ENCODE measurements around the gene TRIM74.

The TRIM74 gene

DNA sequence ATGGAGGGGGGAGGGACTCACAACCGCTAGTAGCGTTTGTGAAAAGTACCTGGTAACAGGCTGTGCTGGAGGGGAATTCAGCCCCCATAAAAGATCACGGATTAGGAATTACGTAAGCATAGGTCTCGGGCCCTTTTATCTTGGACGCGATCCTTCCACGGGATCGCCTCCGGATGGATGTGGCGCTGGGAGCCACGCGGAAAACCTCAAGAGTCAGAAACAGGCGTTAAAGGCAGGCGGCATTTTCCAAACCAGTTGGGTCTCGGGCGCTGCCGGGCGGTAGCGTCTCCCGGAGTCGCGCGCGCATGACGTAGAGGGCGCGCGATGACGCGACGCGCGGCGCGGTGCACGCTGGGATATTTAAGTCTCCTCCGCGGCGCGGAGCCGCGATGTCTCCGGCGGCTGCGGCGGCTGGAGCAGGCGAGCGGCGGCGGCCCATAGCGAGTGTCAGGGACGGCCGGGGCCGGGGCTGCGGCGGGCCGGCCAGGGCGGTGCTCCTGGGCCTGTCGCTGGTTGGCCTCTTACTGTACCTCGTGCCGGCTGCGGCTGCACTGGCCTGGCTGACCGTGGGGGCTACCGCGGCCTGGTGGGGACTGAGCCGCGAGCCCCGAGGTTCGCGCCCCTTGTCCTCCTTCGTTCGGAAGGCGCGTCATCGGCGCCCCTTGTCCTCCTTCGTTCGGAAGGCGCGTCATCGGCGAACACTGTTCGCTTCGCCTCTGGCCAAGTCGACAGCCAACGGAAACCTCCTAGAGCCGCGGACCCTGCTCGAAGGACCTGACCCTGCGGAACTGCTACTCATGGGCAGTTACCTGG, 44.3 kb downstream of the TRIM74 start, which contains the start of gene POM121 (continued):
- no peak for TF ChIP-seq ZNF623 (tag by site-specific recombination; IDR thresholded peaks at IDR 0.05)
- no peak for TF ChIP-seq ZNF843 (tag by site-specific recombination; IDR thresholded peaks at IDR 0.05)
- TF ChIP-seq ZFP37 (tag by site-specific recombination; IDR thresholded peaks at IDR 0.05), result 0 out of 2 replicates have a peak, but pooled peaks have one; percentile 22
- TF ChIP-seq, protein P1, sequence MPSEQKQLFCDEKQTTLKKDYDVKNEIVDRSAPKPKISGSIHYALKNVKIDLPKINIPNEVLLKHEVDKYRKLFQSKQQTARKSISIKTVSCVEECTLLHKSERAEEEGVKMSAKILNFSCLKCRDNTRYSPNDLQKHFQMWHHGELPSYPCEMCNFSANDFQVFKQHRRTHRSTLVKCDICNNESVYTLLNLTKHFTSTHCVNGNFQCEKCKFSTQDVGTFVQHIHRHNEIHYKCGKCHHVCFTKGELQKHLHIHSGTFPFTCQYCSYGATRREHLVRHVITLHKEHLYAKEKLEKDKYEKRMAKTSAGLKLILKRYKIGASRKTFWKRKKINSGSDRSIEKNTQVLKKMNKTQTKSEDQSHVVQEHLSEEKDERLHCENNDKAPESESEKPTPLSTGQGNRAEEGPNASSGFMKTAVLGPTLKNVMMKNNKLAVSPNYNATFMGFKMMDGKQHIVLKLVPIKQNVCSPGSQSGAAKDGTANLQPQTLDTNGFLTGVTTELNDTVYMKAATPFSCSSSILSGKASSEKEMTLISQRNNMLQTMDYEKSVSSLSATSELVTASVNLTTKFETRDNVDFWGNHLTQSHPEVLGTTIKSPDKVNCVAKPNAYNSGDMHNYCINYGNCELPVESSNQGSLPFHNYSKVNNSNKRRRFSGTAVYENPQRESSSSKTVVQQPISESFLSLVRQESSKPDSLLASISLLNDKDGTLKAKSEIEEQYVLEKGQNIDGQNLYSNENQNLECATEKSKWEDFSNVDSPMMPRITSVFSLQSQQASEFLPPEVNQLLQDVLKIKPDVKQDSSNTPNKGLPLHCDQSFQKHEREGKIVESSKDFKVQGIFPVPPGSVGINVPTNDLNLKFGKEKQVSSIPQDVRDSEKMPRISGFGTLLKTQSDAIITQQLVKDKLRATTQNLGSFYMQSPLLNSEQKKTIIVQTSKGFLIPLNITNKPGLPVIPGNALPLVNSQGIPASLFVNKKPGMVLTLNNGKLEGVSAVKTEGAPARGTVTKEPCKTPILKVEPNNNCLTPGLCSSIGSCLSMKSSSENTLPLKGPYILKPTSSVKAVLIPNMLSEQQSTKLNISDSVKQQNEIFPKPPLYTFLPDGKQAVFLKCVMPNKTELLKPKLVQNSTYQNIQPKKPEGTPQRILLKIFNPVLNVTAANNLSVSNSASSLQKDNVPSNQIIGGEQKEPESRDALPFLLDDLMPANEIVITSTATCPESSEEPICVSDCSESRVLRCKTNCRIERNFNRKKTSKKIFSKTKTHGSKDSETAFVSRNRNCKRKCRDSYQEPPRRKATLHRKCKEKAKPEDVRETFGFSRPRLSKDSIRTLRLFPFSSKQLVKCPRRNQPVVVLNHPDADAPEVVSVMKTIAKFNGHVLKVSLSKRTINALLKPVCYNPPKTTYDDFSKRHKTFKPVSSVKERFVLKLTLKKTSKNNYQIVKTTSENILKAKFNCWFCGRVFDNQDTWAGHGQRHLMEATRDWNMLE (tag by site-specific recombination; conservative IDR thresholded peaks at IDR 0.05; ENCODE audit: low read depth), result no peak
- TF ChIP-seq ZBTB48 (tag by site-specific recombination; IDR thresholded peaks at IDR 0.05), result no peak
- no peak for TF ChIP-seq GFI1B (tag by site-specific recombination; IDR thresholded peaks at IDR 0.05)
- TF ChIP-seq ZNF561 (tag by site-specific recombination; IDR thresholded peaks at IDR 0.05; ENCODE audit: borderline replicate concordance), result no peak
- TF ChIP-seq ZNF76 (tag by site-specific recombination; IDR thresholded peaks at IDR 0.05; ENCODE audit: borderline replicate concordance, low read depth), result peak; percentile 90
- 0 out of 2 replicates have a peak, but pooled peaks have one; percentile 23 for TF ChIP-seq ZXDB (tag by site-specific recombination; IDR thresholded peaks at IDR 0.05)
- no peak for TF ChIP-seq ZNF610 (tag by site-specific recombination; IDR thresholded peaks at IDR 0.05; ENCODE audit: borderline replicate concordance)
- TF ChIP-seq ZNF514 (tag by site-specific recombination; IDR thresholded peaks at IDR 0.05), result no peak
- no peak for TF ChIP-seq MEIS1 (CRISPR knock-in tag; IDR thresholded peaks at IDR 0.05; ENCODE audit: borderline replicate concordance)
- TF ChIP-seq HOXA7 (CRISPR knock-in tag; IDR thresholded peaks at IDR 0.05; ENCODE audit: borderline replicate concordance), result no peak
- TF ChIP-seq ZNF548 (tag by site-specific recombination; IDR thresholded peaks at IDR 0.05), result no peak
- TF ChIP-seq, protein P2, sequence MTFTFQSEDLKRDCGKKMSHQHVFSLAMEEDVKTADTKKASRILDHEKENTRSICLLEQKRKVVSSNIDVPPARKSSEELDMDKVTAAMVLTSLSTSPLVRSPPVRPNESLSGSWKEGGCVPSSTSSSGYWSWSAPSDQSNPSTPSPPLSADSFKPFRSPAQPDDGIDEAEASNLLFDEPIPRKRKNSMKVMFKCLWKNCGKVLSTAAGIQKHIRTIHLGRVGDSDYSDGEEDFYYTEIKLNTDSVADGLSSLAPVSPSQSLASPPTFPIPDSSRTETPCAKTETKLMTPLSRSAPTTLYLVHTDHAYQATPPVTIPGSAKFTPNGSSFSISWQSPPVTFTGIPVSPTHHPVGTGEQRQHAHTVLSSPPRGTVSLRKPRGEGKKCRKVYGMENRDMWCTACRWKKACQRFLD (tag by site-specific recombination; IDR thresholded peaks at IDR 0.05), result no peak
- no peak for TF ChIP-seq ZFHX2 (tag by site-specific recombination; conservative IDR thresholded peaks at IDR 0.05)
- no peak for TF ChIP-seq ZSCAN23 (tag by site-specific recombination; IDR thresholded peaks at IDR 0.05)
- no peak for TF ChIP-seq ZNF311 (tag by site-specific recombination; IDR thresholded peaks at IDR 0.05; ENCODE audit: borderline replicate concordance)
- TF ChIP-seq, protein P3, sequence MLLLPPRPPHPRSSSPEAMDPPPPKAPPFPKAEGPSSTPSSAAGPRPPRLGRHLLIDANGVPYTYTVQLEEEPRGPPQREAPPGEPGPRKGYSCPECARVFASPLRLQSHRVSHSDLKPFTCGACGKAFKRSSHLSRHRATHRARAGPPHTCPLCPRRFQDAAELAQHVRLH (tag by site-specific recombination; IDR thresholded peaks at IDR 0.05), result no peak
- TF ChIP-seq ZNF621 (tag by site-specific recombination; IDR thresholded peaks at IDR 0.05), result no peak
- TF ChIP-seq ZNF670 (tag by site-specific recombination; IDR thresholded peaks at IDR 0.05; ENCODE audit: low read depth), result no peak
- TF ChIP-seq, protein P4, sequence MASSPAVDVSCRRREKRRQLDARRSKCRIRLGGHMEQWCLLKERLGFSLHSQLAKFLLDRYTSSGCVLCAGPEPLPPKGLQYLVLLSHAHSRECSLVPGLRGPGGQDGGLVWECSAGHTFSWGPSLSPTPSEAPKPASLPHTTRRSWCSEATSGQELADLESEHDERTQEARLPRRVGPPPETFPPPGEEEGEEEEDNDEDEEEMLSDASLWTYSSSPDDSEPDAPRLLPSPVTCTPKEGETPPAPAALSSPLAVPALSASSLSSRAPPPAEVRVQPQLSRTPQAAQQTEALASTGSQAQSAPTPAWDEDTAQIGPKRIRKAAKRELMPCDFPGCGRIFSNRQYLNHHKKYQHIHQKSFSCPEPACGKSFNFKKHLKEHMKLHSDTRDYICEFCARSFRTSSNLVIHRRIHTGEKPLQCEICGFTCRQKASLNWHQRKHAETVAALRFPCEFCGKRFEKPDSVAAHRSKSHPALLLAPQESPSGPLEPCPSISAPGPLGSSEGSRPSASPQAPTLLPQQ (tag by site-specific recombination; IDR thresholded peaks at IDR 0.05), result no peak
- TF ChIP-seq ZBTB21 (tag by site-specific recombination; IDR thresholded peaks at IDR 0.05), result peak; percentile 89
- TF ChIP-seq ZFP41 (tag by site-specific recombination; IDR thresholded peaks at IDR 0.05; ENCODE audit: borderline replicate concordance), result no peak
- TF ChIP-seq ZNF707 (tag by site-specific recombination; IDR thresholded peaks at IDR 0.05), result no peak
- no peak for TF ChIP-seq ZNF202 (tag by site-specific recombination; IDR thresholded peaks at IDR 0.05; ENCODE audit: borderline replicate concordance)
- TF ChIP-seq, protein P5, sequence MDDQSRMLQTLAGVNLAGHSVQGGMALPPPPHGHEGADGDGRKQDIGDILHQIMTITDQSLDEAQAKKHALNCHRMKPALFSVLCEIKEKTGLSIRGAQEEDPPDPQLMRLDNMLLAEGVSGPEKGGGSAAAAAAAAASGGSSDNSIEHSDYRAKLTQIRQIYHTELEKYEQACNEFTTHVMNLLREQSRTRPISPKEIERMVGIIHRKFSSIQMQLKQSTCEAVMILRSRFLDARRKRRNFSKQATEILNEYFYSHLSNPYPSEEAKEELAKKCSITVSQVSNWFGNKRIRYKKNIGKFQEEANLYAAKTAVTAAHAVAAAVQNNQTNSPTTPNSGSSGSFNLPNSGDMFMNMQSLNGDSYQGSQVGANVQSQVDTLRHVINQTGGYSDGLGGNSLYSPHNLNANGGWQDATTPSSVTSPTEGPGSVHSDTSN (CRISPR knock-in tag; IDR thresholded peaks at IDR 0.05), result peak; percentile 41; the same call in 1 of the 2 replicates
- TF ChIP-seq, protein P6, sequence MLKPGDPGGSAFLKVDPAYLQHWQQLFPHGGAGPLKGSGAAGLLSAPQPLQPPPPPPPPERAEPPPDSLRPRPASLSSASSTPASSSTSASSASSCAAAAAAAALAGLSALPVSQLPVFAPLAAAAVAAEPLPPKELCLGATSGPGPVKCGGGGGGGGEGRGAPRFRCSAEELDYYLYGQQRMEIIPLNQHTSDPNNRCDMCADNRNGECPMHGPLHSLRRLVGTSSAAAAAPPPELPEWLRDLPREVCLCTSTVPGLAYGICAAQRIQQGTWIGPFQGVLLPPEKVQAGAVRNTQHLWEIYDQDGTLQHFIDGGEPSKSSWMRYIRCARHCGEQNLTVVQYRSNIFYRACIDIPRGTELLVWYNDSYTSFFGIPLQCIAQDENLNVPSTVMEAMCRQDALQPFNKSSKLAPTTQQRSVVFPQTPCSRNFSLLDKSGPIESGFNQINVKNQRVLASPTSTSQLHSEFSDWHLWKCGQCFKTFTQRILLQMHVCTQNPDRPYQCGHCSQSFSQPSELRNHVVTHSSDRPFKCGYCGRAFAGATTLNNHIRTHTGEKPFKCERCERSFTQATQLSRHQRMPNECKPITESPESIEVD (tag by site-specific recombination; IDR thresholded peaks at IDR 0.05), result no peak
- TF ChIP-seq TRIM28 (IDR thresholded peaks at IDR 0.05; ENCODE audit: borderline replicate concordance, low read length), result no peak

All from HEK293 (cell line).